ENCODE measurements around the gene ZNF331. TPM values are rescaled to one million over a fixed set of nuclear protein-coding genes. Genes with fewer than 3 reads are reported as not detected.

The ZNF331 gene
- total RNA-seq, 1 experiment from 2014 or later = 57.2 TPM

- no peaks in the 10 kb centered on the region for H3K27me3 Mint-ChIP-seq (ENCODE audit: low read depth)
- H3K79me1 ChIP-seq (ENCODE audit: insufficient read depth, low read depth, low read length, poor library complexity, severe bottlenecking) = peaks cover 5% of the 10 kb centered on the region
- H3K36me3 Mint-ChIP-seq (ENCODE audit: insufficient read depth in 1 of 3, low read depth in 3 of 3) = peaks cover 11 to 43% (median 39%) of the 10 kb centered on the region in 3 experiments; a peak in 6 of 7 replicates
- no peaks in the 10 kb centered on the region for H4K20me1 ChIP-seq (ENCODE audit: control insufficient read depth, insufficient read depth, insufficient read length)
- H3K4me2 ChIP-seq (ENCODE audit: insufficient read depth, insufficient read length, low read length) = no peak overlapping the region
- WGBS (ENCODE audit: extremely low coverage, insufficient read length, low lambda C conversion rate) = no CpG with 5 or more reads among the region's 4 CpGs
- H3K27me3 ChIP-seq (ENCODE audit: insufficient read depth, low read length) = no peaks in the 10 kb centered on the region
- H2BK120ac ChIP-seq (ENCODE audit: low read depth, low read length, poor library complexity, severe bottlenecking) = no peak overlapping the region
- no peak for TF ChIP-seq CTCF (conservative IDR thresholded peaks at IDR 0.05)
- no peak overlapping the region for H2AFZ ChIP-seq (ENCODE audit: low read length)
- no peak overlapping the region for H3K14ac ChIP-seq (ENCODE audit: insufficient read depth, low read length)
- no peak overlapping the region for H2BK5ac ChIP-seq (ENCODE audit: insufficient read length, low read length)
- H3K9me3 Mint-ChIP-seq = no peaks in the 10 kb centered on the region
- no peak for DNase-seq
- H2BK15ac ChIP-seq (ENCODE audit: low read depth, low read length) = no peak overlapping the region
- no peak overlapping the region for H3K9ac ChIP-seq (ENCODE audit: extremely low read depth, insufficient read length, low read length)
- no peak overlapping the region for H3K23ac ChIP-seq (ENCODE audit: insufficient read length, low read depth, low read length)
- H3K4me1 Mint-ChIP-seq = no peaks in the 10 kb centered on the region
- H4K5ac ChIP-seq (ENCODE audit: insufficient read length, low read depth, low read length) = no peak overlapping the region
- H3K9me3 ChIP-seq (ENCODE audit: control insufficient read depth, low read depth, low read length) = no peaks in the 10 kb centered on the region
- H3K18ac ChIP-seq (ENCODE audit: insufficient read length, low read depth, low read length) = no peak overlapping the region
- no peak overlapping the region for H2BK12ac ChIP-seq (ENCODE audit: insufficient read length, low read depth, low read length)
- no peaks in the 10 kb centered on the region for H3K4me1 ChIP-seq (ENCODE audit: insufficient read depth, low read length)
- no peak overlapping the region for H3K56ac ChIP-seq (ENCODE audit: insufficient read length, low read depth, low read length)
- no peak overlapping the region for H3K27ac Mint-ChIP-seq
- H2AK5ac ChIP-seq (ENCODE audit: insufficient read length, low read length) = no peak overlapping the region
- H3K4ac ChIP-seq (ENCODE audit: low read depth, low read length) = no peak overlapping the region
- no peak overlapping the region for H4K91ac ChIP-seq (ENCODE audit: insufficient read length, low read depth, low read length)
- no peak overlapping the region for H3T11ph ChIP-seq (ENCODE audit: low read length)
- no peak overlapping the region for H4K8ac ChIP-seq (replicated peaks; ENCODE audit: insufficient read length, low read depth, low read length)
- no peak overlapping the region for H2BK20ac ChIP-seq (ENCODE audit: low read depth, low read length, poor library complexity, severe bottlenecking)
- peaks cover 3% of the 10 kb centered on the region for H3K23me2 ChIP-seq (ENCODE audit: insufficient read length, low read depth, low read length, poor library complexity, severe bottlenecking)
- H3K79me2 ChIP-seq (ENCODE audit: insufficient read depth, low read length) = no peaks in the 10 kb centered on the region
- no peak overlapping the region for H3K4me3 Mint-ChIP-seq
- no peak overlapping the region for H3K27ac ChIP-seq (ENCODE audit: insufficient read length, low read depth, low read length)
Measured at GRCh38 chr19:53531457-53531856, 6.5 kb upstream of the ZNF331 start.

Measured in H9 (cell line).